ENCODE data around the gene ANTXR1. TPM values are rescaled to one million over a fixed set of nuclear protein-coding genes. Genes with fewer than 3 reads are reported as not detected.

Gene ANTXR1
- total RNA-seq, 1 experiment from 2014 or later = 48.3 TPM

DNA sequence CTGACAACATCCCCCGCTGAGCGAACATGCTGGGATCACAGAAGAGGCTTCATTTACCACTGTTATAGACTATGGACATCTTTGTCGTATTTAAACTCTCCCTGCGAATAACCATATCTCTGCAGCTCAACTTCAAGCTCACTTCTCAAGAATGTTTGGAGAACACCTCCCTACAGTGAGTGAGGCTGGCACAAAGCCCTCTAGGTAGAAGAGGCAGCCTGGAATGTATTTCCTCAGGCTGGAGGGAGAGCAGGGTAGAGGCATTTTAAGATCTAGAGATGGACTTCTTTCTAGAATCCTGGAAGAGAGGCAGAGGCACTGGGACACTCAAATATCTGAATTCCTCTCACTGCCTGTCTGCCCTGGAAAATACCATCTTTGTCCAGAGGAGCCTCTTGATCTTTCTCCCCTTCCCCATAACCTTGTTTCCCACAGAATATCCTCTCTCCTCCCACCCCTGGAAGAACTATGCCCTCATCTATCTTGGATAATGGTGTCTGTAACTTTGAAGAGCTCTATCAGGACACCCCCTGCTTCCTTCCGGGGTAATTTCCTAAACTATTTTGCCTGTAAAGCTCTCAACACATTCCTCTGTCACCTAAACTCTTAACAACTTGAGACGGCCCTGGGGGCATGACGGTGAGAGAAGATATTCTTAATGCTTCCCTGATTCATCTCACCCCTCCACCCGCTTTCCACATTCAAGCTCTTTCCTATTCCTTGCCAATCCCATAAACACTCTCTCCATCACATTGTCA lies 2.4 kb upstream of the ANTXR1 start:
- intact Hi-C loops (cut with micrococcal nuclease; ENCODE audit: unreplicated experiment) = loop anchor here (5.0 to 10.0 kb wide), 2 partner anchors 38 to 546 kb away; partner anchors contain the start of genes APLF, FBXO48 and GKN1
- no peak overlapping the region for H3K27ac ChIP-seq
- peaks cover 14% of the 10 kb centered on the region for H3K79me2 ChIP-seq (ENCODE audit: low read depth)
- no peaks in the 10 kb centered on the region for H3F3A ChIP-seq (ENCODE audit: insufficient read depth, low read depth)
- H3K4me2 ChIP-seq = no peak overlapping the region
- no TSS peak for BruUV-seq (replicated peaks)
- no peak overlapping the region for H2AFZ ChIP-seq
- H4K20me1 ChIP-seq (ENCODE audit: insufficient read depth) = no peaks in the 10 kb centered on the region
- no peaks in the 10 kb centered on the region for H3K27me3 ChIP-seq (ENCODE audit: insufficient read depth, low read depth)
- ChIA-PET POLR2A (ENCODE audit: unreplicated experiment) (no interaction called here), CTCF (interaction anchor here (0.5 to 0.9 kb wide), 2 partner anchors 134 to 301 kb away, joined by 3 read pairs; no protein-coding TSS in a partner anchor)
- no peaks in the 10 kb centered on the region for H3K9me2 ChIP-seq (ENCODE audit: insufficient read depth)
- peaks cover 15% of the 10 kb centered on the region for H3K4me1 ChIP-seq (replicated peaks; ENCODE audit: insufficient read depth)
- peak in 1 of 2 experiments; percentile 8 for DNase-seq
- H3K4me3 ChIP-seq = no peak overlapping the region
- no peaks in the 10 kb centered on the region for H3K9me3 ChIP-seq (ENCODE audit: insufficient read depth, low read depth)
- TF ChIP-seq EZH2 (IDR thresholded peaks at IDR 0.05; ENCODE audit: low read depth) = no peak
- TF ChIP-seq, protein P1, sequence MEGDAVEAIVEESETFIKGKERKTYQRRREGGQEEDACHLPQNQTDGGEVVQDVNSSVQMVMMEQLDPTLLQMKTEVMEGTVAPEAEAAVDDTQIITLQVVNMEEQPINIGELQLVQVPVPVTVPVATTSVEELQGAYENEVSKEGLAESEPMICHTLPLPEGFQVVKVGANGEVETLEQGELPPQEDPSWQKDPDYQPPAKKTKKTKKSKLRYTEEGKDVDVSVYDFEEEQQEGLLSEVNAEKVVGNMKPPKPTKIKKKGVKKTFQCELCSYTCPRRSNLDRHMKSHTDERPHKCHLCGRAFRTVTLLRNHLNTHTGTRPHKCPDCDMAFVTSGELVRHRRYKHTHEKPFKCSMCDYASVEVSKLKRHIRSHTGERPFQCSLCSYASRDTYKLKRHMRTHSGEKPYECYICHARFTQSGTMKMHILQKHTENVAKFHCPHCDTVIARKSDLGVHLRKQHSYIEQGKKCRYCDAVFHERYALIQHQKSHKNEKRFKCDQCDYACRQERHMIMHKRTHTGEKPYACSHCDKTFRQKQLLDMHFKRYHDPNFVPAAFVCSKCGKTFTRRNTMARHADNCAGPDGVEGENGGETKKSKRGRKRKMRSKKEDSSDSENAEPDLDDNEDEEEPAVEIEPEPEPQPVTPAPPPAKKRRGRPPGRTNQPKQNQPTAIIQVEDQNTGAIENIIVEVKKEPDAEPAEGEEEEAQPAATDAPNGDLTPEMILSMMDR (conservative IDR thresholded peaks at IDR 0.05) = no peak
- no peaks in the 10 kb centered on the region for H3K36me3 ChIP-seq (ENCODE audit: low read depth)

DNA sequence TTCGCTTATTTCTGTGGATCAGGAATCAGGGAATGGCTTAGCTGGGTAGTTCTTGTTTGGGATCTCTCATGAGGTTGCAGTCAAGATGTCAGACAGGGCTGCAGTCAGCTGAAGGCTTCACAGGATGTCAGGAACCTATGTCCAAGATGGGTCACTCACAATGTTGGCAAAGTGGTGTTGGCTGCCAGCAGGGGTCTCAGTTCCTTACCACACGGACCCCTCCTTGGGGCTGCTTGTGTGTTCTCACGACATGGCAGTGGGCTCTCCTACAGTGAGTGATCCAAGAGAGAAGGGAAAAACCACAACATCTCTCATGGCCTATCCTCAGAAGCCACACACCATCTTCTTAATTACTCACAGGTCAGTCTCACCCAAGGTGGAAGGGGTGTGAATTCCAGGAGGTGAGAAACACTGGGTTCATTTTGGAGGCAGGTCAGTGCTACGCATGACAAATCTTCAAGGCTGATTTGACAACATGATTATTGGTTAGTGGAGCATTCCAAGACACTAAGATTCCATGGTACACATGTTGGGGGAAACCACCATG lies 1.3 kb upstream of the ANTXR1 start:
- H3K4me2 ChIP-seq = no peak overlapping the region
- TF ChIP-seq, protein P1 (conservative IDR thresholded peaks at IDR 0.05) = no peak
- TF ChIP-seq EZH2 (IDR thresholded peaks at IDR 0.05; ENCODE audit: low read depth) = no peak
- H3K27ac ChIP-seq = no peak overlapping the region
- no peaks in the 10 kb centered on the region for H3K27me3 ChIP-seq (ENCODE audit: insufficient read depth, low read depth)
- no peak overlapping the region for H3K4me3 ChIP-seq
- no peaks in the 10 kb centered on the region for H3K9me3 ChIP-seq (ENCODE audit: insufficient read depth, low read depth)
- DNase-seq = no peak
- H3F3A ChIP-seq (ENCODE audit: insufficient read depth, low read depth) = no peaks in the 10 kb centered on the region
- peaks cover 14% of the 10 kb centered on the region for H3K79me2 ChIP-seq (ENCODE audit: low read depth)
- ChIA-PET POLR2A (ENCODE audit: unreplicated experiment) (no interaction called here), CTCF (interaction anchor here (0.9 kb wide), 1 partner anchor 133 kb away, joined by 3 read pairs; no protein-coding TSS in a partner anchor)
- no peaks in the 10 kb centered on the region for H3K9me2 ChIP-seq (ENCODE audit: insufficient read depth)
- H3K4me1 ChIP-seq (replicated peaks; ENCODE audit: insufficient read depth) = peaks cover 15% of the 10 kb centered on the region
- intact Hi-C loops (cut with micrococcal nuclease; ENCODE audit: unreplicated experiment) = loop anchor here (5.0 to 10.0 kb wide), 2 partner anchors 39 to 547 kb away; partner anchors contain the start of genes APLF, FBXO48 and GKN1
- H4K20me1 ChIP-seq (ENCODE audit: insufficient read depth) = peaks cover 3% of the 10 kb centered on the region; the same call in 1 of the 2 replicates
- H3K36me3 ChIP-seq (ENCODE audit: low read depth) = no peaks in the 10 kb centered on the region
- BruUV-seq (replicated peaks) = no TSS peak
- H2AFZ ChIP-seq = no peak overlapping the region

DNA sequence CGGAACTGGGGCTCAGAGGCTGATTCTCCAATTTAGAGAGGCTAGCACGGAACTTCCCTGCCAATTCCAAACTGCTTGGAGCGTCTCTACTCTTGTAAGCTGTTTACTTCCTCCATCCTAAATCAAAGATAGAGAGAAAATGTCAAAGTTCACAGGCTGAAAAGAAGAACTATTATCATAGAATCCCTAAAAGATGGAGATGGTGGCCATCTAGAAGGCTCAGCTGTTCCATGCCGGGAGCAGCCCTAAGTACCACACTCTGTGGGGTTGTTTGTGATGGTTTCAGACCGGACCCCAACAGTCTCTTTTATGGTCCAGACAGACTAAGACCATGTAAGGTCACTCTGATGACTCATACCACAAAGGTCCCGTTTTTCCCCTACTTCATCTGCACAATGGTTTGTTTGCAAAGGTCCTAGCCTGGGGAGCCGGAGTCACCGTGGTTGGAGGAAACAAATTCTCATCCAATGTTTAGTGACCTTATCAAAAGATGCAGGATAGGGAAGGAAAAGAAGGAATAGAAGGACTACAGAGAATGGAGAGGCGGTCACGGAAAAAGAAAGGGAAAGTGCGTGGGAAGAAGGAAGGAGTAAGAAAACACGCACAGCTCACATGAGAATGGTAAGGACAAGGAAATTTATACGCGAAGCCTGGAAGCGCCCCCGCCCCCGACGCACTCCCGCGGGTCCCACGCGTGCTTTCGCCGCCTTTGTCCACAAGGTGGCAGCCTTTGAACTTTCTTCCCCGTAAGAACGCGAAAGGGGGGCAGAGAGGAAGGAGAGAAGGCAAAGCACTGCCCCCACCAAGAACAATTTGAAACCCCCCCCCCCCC lies 453 bp upstream of the ANTXR1 start:
- Histone ChIP-seq H3K9me3 (ENCODE audit: insufficient read depth, low read depth) (no peaks in the 10 kb centered on the region), H3K9me2 (ENCODE audit: insufficient read depth) (no peaks in the 10 kb centered on the region), H3F3A (ENCODE audit: insufficient read depth, low read depth) (no peaks in the 10 kb centered on the region), H3K4me3 (peak overlapping the region; percentile 98), H4K20me1 (ENCODE audit: insufficient read depth) (peaks cover 3% of the 10 kb centered on the region; the same call in 1 of the 2 replicates), H2AFZ (peak overlapping the region; percentile 98), H3K27me3 (ENCODE audit: insufficient read depth, low read depth) (no peaks in the 10 kb centered on the region), H3K4me2 (peak overlapping the region; percentile 97), H3K79me2 (ENCODE audit: low read depth) (peaks cover 14% of the 10 kb centered on the region), H3K36me3 (ENCODE audit: low read depth) (no peaks in the 10 kb centered on the region), H3K4me1 (replicated peaks; ENCODE audit: insufficient read depth) (peaks cover 15% of the 10 kb centered on the region), H3K27ac (no peak overlapping the region)
- TF ChIP-seq, protein P1 (conservative IDR thresholded peaks at IDR 0.05) = peak; percentile 86
- TF ChIP-seq EZH2 (IDR thresholded peaks at IDR 0.05; ENCODE audit: low read depth) = no peak
- ChIA-PET CTCF (interaction anchor here (0.5 to 1.2 kb wide), 8 partner anchors 62 to 546 kb away, joined by 3 to 18 read pairs (median 6); partner anchors contain the start of gene FBXO48), POLR2A (ENCODE audit: unreplicated experiment) (no interaction called here)
- BruUV-seq (replicated peaks) = no TSS peak
- intact Hi-C loops (cut with micrococcal nuclease; ENCODE audit: unreplicated experiment) = loop anchor here (1.0 to 10.0 kb wide), 5 partner anchors 40 to 548 kb away; partner anchors contain the start of genes APLF, FBXO48 and GKN1
- DNase-seq = peak in 1 of 2 experiments; percentile 57
